IPS-NIHi7 (cell line): Measurements from ENCODE around the gene TEDC1.

Source experiments
- DNase-seq: peaks from one replicate; pipeline ENCODE4 v3.0.0; 2012; ENCODE audit warnings: mixed read lengths; ENCODE audit errors: extremely low spot score

TEDC1 gene

DNA sequence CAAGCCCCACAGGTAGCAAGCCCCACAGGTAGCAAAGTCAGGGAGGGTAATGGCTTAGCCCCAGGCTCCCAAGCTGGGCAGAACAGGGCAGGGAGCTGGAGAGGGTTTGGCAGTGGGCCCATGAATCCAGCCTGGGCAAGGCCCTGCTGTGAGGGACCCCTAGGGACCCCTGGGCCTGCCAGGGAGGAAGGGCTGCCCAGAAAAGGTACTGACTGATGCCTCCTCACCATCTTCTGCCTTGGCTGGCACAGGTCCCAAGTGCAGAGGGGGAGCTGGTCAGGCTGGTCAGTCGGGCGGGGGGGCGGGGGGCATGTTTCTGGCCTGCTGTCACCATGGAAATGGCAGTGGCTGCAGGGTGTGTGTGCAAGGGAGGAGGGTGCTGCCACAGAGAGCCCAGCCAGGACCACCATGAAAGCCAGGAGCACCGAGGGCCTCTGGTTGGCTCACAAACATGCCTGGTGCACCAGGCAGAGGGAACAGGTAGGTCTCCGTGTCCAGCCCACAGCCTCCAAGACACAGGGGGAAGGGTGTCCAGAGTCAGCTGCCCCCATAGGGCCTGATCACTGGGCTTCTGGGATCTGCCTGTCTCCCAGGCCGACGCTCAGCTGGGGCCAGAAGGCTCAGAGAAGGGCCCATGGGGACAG, 17.9 kb upstream of the TEDC1 start:
- DNase-seq = no peak

DNA sequence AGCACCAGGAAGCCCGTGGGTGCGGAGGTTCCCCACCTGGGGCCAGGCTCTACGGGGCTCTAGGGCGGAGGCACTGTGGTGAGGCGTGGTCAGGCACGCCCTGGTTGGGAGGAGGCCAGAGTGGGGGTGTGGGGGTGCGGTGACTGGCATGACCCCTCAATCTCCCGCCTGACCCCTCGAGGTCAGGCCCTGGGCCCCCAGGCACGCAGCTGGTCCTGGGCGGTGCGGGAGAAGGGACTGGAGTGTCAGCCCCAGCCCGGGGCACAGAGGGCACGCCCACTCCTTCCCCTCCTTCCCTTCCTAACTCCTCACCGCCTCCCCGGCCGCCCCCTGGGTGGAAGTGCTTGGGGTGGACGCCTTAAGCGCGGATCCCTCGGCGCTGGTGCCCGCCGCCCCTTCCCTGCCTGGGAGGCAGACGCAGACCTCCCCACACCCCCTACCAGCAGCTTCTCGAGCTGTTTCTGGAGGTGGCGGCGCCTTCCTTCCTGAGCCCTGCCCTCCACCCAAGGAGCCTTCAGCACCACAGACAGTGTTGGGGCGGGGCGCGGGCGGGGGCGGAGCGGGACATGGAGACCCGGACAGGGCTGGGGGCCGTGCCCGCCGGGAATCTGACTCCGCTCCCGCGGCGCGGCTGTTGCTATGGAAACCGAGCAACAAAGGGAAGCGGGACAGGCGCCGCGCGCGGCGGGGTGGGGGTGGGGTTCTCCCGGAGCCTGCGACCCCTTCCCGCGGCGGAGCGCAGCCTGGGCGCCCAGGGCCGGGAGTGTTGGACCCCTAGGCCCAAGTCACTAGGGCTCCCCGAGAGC, 17.2 kb upstream of the TEDC1 start:
- peak; percentile 95 for DNase-seq

DNA sequence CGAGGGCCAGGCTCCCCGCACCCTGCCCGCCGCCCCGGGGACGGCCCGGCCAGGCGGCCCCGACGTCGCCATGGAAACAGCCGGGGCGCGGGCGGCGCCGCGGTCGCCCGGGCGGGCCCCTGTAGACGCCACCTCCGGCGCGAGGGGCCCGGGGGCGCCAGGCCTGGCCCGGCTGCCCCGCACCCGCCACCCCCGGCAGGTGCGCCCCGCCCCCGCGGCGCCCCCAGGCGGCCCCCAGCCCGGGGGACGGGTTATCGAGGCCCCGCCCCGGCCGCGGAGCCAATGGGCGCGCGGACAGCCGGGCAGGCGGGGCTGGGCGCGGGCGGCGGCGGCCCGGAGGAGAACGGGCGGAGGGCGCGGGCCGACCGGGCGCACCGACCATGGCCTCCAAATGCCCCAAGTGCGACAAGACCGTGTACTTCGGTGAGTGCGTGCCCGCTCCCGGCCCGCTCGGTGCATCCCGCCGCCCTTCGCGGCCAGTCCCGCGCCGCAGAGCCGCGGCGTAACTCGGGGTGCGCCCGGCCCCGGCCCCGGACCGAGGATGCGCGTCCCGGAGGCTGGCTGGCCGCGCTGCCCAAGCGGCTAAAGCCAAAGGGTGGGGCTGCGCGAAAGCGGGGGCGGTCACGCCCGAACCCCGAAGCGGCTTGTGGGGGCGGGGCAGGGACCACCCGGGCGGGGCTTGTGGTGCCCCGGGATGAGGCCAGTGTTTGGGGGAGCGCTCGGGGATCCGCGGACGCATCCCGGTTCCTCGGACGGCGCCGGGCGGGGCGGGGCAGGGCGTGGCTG, 16.4 kb upstream of the TEDC1 start, which contains the start of gene CRIP2:
TSS of gene CRIP2 (plus strand) at position 339 of the 786 bp plus-strand sequence. CDS start at position 381, 42 bp downstream.
- peak; percentile 81 for DNase-seq

DNA sequence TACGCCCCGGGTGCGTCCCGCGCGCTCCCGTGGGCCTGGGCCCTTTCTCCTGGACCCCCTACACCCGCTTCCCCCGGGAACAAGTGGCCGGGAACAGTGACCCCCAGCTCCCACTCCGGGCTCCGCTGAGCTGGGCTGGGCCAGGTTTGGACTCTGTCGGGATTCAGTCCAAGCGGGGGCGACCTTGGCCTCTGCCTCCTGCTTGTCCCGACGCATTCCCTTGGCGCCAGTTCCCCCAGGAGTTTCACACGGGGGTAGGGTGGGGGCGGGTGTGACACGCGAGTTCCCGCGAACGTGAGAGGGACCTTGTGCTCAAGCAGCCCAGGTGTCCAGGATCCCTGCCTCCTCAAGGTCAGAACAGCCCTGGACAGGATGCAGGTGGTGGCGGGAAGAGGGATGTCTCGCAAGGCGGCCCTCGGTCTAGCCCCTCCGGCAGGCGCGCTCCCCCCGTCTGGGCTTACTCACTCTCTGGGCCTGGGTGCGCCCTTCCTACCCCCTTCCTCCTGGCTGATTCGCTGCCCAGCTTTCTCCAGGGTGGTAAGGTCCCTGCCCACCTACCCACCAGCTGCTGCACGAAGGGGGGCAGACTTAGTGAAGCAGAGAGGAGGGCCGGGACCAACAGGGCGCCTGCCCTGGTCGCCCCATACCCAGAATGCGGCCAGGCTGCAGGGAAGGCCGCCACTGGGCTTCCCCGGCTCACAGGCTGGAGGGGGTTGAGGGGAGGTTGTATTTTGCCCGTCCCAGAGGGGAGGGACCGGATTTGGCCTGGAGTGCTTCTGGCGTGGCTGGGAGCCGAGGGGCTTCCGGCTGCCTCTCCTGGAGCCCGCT, 15.6 kb upstream of the TEDC1 start:
- DNase-seq = peak; percentile 52

DNA sequence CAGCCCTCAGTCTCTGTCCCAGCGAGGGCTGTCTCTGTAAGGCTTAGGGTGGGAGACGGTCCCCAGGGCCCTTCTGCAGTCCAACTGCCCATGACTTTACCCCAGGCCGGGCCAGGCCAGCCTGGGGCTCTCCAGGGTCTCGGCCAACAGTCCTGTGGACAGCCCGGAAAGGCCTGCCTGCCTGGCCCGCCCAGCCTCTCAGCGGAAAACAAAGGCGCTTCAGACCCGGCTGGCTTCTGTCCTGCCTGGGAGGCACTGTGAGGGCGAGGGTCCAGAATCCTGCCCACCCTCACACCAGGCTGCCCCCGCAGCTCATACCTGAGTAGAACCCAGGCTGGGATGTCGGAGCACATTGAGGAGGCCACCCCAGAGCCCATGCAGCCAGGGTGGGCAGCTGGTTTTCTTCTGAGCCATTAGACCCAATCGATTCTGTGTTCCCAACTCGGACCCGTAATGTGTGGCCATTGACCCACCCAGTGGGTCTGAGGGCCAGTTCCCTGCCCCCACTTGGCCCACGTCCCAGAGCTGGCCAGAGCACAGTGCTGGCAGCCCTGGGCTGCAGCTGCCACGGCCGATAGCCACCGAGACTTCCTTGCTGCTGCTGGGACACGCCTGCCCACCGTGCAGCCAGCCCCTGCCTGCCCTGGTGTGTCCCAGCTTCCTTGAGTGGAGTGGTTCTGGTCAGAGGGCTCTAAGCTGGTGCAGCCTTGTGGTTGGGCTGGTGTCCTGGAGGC, 14.8 kb upstream of the TEDC1 start:
- DNase-seq = no peak

DNA sequence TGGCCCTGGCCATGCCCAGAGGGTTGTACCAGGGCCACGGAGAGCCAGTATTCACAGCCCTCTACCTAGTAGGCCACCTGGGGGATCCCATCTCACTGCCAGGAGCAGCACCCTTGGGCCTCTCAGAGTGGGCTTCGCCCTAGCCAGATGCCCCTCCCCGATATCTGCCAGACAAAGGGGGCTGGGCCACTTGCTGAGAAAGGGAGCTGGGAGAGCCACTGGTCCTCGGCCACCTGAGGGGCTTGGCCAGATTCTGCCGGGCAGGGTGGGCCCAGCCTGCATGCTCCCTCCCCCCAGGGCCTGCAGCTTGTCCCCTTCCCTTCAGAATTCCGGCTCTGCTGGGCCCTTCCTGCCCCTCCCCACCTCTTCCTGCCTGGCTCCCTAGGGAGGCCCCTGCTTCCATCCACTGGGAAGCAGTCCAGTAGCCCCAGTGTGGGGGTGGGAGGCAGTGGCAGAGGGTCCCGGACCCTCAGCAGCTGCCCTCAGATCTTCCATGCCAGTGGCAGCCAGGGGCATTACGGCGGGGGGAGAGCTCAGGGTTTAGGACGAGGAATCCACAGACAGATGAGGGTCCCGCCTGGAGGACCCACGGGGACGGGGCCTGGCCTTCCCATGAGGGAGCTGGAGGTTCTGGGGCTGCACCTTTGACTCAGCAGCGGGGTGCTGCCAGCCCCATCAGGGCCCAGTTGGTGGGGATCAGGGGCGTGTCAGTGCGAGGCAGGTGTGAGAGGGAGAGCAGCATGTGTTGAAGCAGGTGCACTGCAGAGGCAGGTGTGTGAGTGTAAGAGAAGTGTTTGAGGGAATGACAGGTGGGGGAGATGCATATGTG, 14.0 kb upstream of the TEDC1 start:
- no peak for DNase-seq

DNA sequence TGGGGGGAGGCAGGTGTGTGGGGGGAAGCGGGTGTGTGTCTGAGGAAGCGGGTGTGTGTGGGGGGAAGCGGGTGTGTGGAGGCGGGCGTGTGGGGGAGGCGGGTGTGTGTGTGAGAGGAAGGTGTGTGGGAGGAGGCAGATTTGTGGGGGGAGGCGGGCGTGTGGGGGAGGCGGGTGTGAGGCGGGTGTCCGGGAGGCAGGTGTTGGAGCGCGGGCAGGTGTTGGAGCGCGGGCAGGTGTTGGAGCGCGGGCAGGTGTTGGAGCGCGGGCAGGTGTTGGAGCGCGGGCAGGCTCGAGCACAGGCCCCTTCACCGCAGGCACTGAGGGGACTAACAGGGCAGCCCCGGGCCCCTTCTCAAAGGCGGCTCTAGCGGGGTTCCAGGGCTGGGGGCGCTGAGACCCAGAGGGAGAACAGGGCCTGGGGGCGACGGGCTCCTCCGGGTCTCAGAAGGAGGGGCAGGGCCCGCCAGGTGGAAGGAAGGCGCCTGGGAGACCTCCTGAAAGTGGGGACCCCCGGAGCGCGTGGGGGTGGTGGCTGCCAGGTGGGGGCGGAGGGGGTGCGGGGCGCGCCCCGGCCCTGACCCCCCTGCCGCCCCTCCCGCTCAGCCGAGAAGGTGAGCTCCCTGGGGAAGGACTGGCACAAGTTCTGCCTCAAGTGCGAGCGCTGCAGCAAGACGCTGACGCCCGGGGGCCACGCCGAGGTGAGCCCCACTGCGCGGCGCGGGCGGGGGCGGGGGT, 13.2 kb upstream of the TEDC1 start:
- DNase-seq = no peak

DNA sequence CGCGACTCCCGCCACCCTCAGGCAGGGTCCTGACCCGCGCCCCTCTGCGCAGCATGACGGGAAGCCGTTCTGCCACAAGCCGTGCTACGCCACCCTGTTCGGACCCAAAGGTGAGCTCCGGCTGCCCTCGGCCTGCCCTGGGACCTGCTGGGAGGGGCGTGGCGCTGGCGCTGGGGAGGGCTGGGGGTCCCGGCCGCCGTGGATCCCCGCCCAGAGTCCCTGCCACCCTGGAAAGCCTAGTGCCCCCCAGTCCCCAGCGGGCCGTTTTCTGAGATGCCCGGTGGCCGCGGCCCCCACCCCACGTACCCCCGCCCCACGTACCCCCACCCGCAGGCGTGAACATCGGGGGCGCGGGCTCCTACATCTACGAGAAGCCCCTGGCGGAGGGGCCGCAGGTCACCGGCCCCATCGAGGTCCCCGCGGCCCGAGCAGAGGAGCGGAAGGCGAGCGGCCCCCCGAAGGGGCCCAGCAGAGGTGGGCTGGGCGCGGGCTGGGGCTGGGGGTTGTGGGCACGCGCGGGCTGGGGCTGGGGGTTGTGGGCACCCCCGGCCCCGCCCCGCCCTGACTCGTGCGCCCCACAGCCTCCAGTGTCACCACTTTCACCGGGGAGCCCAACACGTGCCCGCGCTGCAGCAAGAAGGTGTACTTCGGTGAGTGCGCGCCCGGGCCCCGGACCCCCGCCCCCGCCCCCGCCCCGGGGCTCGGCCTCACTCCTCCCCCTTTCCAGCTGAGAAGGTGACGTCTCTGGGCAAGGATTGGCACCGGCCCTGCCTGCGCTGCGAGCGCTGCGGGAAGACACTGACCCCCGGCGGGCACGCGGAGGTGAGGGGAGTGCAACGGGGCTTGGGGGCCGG, 12.4 kb upstream of the TEDC1 start:
- no peak for DNase-seq

DNA sequence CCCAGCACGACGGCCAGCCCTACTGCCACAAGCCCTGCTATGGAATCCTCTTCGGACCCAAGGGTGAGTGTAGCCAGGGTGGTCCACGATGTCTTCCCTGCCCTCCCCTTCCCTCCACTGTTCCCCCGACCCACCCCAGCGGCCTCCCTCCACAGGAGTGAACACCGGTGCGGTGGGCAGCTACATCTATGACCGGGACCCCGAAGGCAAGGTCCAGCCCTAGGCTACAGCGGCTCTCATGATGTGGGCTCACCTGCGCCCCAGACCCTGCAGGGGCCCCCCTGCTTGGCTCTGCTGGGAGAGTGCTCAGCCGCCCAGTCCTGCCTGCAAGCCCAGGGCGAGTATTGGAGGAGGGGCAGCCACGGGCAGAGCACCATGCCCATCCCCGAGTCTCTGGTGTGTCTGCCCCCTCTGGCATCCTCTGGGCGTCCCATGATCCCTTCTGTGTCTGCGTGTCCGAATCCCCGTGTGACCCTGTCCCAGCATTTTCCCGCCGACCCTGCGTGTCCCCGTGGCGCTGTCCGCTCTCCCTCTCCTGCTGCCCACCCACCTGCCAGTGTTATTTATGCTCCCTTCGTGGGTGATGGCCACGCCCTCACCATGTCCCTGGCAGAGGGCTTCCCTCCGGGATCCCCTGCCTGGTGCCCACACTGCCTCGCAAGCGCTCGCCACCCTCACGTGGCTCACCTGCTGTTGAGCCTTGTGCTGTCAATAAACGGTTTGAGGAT, 11.5 kb upstream of the TEDC1 start:
- DNase-seq = no peak

DNA sequence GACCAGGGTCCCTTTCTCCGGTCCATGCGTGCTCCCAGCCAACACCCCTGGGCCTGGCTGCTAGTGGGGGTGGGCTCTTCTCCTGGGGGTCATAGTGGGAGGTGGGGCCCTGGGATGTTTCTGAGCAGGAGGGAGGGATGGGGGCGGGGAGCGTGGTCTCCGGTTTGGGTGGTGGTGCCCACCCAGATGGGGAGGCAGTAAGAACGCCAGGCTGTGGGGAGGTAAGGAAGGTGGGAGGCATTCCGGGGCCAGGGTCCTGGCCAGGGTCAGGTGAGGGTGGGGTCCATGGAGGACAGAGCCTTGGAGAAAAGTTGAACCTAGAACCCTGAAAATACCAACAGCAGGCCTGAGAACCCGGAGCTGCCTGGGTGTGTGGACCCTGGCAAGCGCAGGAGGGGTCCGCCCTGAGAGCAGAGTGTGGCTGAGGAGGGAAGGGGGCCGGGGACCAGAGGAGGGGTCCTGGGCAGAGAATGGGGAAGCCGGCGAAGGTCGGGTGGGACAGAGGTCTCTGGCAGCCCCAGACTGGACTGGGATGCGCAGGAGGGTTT, 10.8 kb upstream of the TEDC1 start:
- no peak for DNase-seq

DNA sequence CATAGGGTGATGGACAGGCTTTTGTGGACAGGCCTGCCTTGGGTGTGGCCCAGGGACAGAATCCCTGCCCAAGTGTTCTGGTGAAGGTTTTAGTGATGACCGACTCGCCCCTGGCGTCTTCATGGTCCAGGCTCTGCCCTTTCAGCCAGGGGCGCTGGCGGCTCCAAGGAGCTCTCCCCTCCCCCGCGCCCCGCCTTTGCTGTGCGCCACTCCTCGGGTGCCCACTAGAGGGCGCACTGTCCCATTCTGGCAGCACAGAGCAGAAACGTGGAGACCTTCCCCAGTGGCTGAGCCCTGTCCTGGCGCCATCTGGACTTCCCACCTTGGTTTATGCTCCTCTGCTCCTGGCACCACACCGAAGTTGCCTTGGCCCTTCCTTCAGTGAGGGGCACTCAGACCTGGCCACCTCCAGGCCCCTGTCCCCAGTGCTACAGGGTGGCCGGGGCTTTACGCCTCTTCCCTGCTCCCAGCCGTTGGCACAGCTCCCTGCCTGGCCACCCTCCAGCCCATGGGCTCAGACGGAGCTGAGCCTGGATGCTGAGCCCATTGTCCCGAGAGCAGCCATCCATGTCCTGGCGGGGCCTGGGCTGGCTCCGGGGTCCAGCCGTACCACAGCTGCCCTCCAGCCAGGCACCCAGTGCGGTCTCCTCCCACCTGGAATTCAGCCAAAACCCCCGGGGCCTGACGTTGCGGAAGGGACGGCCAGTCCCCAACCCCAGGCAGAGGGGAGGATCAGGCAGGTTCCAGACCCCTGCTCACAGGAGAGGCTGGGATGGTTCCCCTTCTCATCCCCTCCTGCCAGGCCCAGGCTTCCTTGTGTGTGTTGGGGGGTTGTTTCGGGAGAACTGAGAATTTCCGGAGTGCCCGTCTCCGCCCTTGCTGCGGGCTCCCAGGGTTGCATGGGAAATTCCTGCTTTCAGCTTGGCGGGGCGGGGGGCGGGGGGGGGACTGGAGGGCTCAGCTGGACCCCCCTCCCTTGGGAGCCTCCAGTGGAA, 9.9 kb upstream of the TEDC1 start:
- peak; percentile 90 for DNase-seq

DNA sequence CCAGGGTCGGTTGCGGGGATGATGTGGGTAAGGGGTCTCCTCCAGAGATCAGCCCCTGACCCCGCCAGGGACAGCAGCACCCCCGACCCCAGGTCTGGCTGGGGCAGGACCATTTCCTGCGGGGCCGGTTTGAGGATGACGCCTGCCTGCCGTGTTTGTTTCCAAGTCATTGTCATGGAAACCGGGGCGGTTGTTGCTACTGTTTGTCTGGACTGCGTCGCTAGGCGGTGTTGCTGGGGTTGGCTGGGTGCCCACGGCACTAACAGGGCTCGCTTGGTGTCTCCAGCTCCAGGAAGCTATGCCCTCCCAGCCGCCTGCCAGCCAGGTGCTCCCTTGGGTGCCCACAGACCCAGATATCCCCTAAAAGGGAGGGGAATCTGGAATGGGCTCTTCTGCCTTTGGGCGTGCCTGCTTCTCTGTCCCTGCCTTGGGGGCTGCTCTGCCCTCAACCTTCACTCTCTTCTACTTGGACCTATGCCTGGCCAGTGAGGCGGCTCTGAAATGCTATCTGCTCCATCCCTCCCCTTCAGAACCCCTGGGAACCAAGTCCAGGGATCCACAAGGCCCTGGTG, 9.1 kb upstream of the TEDC1 start:
- DNase-seq = peak; percentile 85

DNA sequence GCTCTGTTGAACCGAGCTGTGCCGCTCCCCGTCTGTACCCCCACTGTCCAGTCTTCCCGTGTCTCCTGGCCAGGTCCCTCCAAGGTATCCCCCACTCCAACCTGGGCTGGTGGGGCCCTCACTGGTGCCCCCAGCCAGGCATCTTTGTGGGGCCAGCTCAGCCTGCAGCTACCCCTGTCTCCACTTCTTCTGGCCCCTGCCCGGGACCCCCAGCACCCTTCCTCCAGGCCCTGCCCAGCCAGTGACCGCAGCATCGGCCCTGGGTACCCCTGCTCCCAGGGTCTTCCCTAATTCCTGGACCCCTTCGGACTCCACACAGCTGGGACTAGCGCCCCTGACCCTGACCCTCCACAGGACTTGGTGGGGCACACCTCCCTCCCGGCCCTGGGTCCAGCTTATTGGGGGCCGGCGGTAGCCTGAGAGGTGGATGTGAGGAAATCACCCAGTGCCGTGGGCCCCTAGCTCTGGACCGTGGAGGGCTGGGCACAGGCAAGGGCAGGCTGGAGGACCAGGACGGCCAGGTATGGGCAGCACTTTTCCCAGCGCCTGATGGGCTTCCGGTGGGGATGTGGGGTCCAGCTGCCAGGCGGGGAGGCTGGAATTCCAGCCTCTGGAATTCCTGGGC, 8.4 kb upstream of the TEDC1 start:
- DNase-seq = no peak

DNA sequence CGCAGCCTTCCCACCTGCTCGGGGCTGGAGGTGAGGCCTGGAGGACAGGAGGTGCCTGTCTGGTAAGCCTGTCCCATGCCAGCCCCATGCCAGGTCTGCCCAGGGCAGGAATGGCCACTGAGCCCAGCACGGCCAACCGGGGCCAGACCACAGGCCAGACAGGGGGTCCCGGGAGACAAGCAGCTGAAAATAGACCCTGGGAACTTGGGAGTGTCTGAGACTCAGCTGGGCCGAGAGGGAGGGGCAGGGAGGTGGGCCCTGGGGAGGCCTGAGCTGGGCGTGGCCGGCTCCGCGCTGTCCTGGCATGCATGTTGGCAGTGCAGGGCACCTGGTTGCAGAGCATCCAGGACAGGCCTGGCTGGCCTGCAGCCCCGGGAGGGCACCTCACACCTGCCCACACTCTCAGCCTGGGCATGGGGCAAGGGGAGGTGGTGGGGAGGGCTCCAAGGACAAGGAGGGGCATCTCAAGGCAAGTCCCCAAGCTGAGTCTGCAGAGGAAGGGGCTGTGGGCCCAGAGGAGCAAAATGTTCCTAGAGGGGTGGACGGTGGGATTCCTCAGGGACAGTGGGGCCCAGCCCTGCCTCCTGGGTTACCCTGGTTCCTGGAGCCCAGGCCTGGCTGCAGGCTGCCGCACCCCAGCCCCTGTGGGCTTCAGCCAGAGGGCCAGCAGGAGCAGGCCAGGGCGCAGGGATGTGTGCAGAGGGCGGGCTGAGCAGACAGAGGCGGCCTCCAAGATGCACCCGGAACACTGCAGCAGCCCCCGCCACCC, 7.6 kb upstream of the TEDC1 start:
- no peak for DNase-seq
